MM.1S (cell line): ENCODE results near the gene KANK4.

Source experiments
- DNase-seq: peaks from one replicate; pipeline ENCODE4 v3.0.0-alpha.2; 2015
- H2AFZ ChIP-seq: fragments of 300-600 bp; sonication (generic); 2 replicates; pipeline ENCODE4 v1.6.0; 2016; ENCODE audit warnings: antibody characterized with exemption, low read length
- H3F3A ChIP-seq: fragments of 300-600 bp; sonication (generic); 2 replicates; pipeline ENCODE4 v1.6.1; 2016; ENCODE audit warnings: mild to moderate bottlenecking, antibody characterized with exemption, low read length, moderate library complexity, mixed read lengths; ENCODE audit not compliant: insufficient read depth
- H3K27ac ChIP-seq: fragments of 300-600 bp; sonication (generic); 2 replicates; pipeline ENCODE4 v1.5.1; 2016; ENCODE audit warnings: mild to moderate bottlenecking, low read length
- H3K27me3 ChIP-seq: fragments of 300-600 bp; sonication (generic); replicated peaks from 2 replicates; pipeline ENCODE4 v1.6.0; 2016; ENCODE audit warnings: low read length; ENCODE audit not compliant: insufficient read depth
- H3K36me3 ChIP-seq: fragments of 300-600 bp; sonication (generic); replicated peaks from 2 replicates; pipeline ENCODE4 v1.6.1; 2016; ENCODE audit warnings: mild to moderate bottlenecking, low read length, mixed read lengths; ENCODE audit not compliant: insufficient read depth
- H3K4me1 ChIP-seq: fragments of 300-600 bp; sonication (generic); 2 replicates; pipeline ENCODE4 v1.6.1; 2016; ENCODE audit warnings: low read length, mixed read lengths
- H3K4me2 ChIP-seq: fragments of 300-600 bp; sonication (generic); 2 replicates; pipeline ENCODE4 v1.6.0; 2016; ENCODE audit warnings: low read depth, low read length
- H3K4me3 ChIP-seq: fragments of 300-600 bp; sonication (generic); 2 replicates; pipeline ENCODE4 v1.5.1; 2016; ENCODE audit warnings: low read length, mixed read lengths
- H3K79me2 ChIP-seq: fragments of 300-600 bp; sonication (generic); 2 replicates; pipeline ENCODE4 v1.6.1; 2016; ENCODE audit warnings: mixed run types, low read length, mixed read lengths
- H3K9ac ChIP-seq: fragments of 300-600 bp; sonication (generic); 2 replicates; pipeline ENCODE4 v1.6.1; 2016; ENCODE audit warnings: low read length, mixed read lengths
- H3K9me2 ChIP-seq: fragments of 300-600 bp; sonication (generic); replicated peaks from 2 replicates; pipeline ENCODE4 v1.6.1; 2016; ENCODE audit warnings: mild to moderate bottlenecking, low read length, mixed read lengths; ENCODE audit not compliant: insufficient read depth
- H3K9me3 ChIP-seq: fragments of 300-600 bp; sonication (generic); replicated peaks from 2 replicates; pipeline ENCODE4 v1.6.1; 2016; ENCODE audit warnings: mild to moderate bottlenecking, low read length, mixed read lengths; ENCODE audit not compliant: insufficient read depth
- H4K20me1 ChIP-seq: fragments of 300-600 bp; sonication (generic); 2 replicates; pipeline ENCODE4 v1.6.1; 2016; ENCODE audit warnings: mild to moderate bottlenecking, low read length, moderate library complexity, mixed read lengths; ENCODE audit not compliant: insufficient read depth
- EZH2 ChIP-seq: fragments of 300-600 bp; sonication (generic); optimal IDR thresholded peaks from 2 replicates; pipeline ENCODE3; 2017; ENCODE audit warnings: low read depth, mild to moderate bottlenecking, antibody characterized with exemption, low read length, mixed read lengths
- EZH2phosphoT487 ChIP-seq: fragments of 300-600 bp; sonication (generic); IDR thresholded peaks from 2 replicates; pipeline ENCODE4 v1.6.1; 2018; ENCODE audit warnings: antibody characterized with exemption, low read length
- TF ChIP-seq, protein P1 (sequence below): fragments of 300-600 bp; sonication (generic); IDR thresholded peaks from 2 replicates; pipeline ENCODE4 v1.5.1; 2016; ENCODE audit warnings: antibody characterized with exemption, low read length, mixed read lengths

KANK4 gene

DNA sequence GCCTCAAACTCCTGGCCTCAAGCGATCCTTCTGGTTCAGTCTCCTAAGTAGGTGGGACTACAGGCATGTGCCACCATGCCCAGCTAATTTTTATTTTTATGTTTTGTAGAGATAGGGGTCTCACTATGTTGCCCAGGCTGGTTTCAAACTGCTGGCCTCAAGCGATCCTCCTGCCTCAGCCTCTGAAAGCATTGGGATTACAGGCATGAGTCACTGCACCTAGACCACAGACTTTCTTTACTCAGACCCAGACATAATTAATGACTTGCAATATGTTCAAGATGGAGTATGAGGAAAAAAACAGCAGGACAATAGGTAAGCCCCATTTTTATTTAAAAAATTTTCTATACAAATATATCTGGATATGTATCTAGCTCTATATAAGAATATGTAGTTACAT, 13.2 kb downstream of the KANK4 start:
- H3K4me1 ChIP-seq: no peaks in the 10 kb centered on the region
- no peaks in the 10 kb centered on the region for H3K79me2 ChIP-seq
- no peak for TF ChIP-seq EZH2
- TF ChIP-seq, protein P1, sequence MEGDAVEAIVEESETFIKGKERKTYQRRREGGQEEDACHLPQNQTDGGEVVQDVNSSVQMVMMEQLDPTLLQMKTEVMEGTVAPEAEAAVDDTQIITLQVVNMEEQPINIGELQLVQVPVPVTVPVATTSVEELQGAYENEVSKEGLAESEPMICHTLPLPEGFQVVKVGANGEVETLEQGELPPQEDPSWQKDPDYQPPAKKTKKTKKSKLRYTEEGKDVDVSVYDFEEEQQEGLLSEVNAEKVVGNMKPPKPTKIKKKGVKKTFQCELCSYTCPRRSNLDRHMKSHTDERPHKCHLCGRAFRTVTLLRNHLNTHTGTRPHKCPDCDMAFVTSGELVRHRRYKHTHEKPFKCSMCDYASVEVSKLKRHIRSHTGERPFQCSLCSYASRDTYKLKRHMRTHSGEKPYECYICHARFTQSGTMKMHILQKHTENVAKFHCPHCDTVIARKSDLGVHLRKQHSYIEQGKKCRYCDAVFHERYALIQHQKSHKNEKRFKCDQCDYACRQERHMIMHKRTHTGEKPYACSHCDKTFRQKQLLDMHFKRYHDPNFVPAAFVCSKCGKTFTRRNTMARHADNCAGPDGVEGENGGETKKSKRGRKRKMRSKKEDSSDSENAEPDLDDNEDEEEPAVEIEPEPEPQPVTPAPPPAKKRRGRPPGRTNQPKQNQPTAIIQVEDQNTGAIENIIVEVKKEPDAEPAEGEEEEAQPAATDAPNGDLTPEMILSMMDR: no peak
- TF ChIP-seq EZH2phosphoT487: no peak
- no peak overlapping the region for H3K4me2 ChIP-seq
- no peaks in the 10 kb centered on the region for H4K20me1 ChIP-seq
- H3K9ac ChIP-seq: no peak overlapping the region
- no peak for DNase-seq
- no peaks in the 10 kb centered on the region for H3K27me3 ChIP-seq
- H2AFZ ChIP-seq: no peak overlapping the region
- no peaks in the 10 kb centered on the region for H3K36me3 ChIP-seq
- H3K9me3 ChIP-seq: no peaks in the 10 kb centered on the region
- H3K4me3 ChIP-seq: no peak overlapping the region
- no peaks in the 10 kb centered on the region for H3K9me2 ChIP-seq
- no peak overlapping the region for H3K27ac ChIP-seq
- H3F3A ChIP-seq: no peaks in the 10 kb centered on the region

DNA sequence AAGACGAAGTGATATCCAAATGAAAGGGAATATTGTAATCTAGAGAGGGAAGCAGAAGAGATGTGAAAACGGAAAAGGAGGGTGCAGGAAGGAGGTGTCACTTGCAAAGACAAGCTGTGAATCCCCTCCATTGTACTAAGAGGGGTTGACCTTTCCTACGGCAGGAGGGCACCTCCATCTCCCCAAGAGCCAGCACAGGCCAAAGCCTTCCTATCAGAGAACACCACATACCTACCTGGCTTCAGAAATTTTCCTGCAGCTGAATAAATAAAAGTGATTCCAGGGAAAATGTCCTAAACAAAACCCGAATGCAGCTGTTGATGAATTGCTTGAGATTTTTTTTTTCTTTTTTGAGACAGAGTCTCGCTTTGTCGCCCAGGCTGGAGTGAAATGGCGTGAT, 14.3 kb downstream of the KANK4 start:
- no peak overlapping the region for H2AFZ ChIP-seq

DNA sequence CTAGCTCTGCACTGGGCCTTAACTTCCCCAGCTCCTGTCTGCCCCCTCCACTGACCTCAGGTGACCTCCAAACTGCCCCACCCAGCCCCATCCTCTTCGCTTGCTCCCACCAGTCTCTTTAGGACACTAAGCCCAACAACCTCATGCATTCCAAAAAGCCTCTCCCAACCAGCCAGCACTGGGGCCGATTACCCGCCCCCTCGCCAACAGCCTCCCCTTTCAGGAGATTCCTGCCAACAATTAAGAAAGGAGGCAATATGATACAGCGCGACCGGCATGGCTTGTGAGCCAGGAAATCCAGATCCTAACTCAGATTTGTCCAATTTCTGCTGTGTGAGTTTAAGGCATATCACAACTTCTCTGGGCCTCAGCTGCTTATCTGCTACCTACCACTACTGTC, 14.7 kb downstream of the KANK4 start:
- no peak for DNase-seq
- no peak for TF ChIP-seq EZH2
- no peak for TF ChIP-seq EZH2phosphoT487
- TF ChIP-seq, protein P1: no peak

More for the DNA sequence above, 14.3 kb downstream of the KANK4 start:
- Histone ChIP-seq H3K79me2 (no peaks in the 10 kb centered on the region), H3K4me2 (no peak overlapping the region), H3K4me1 (no peaks in the 10 kb centered on the region), H3K9me2 (no peaks in the 10 kb centered on the region), H3K9ac (no peak overlapping the region), H3F3A (no peaks in the 10 kb centered on the region), H4K20me1 (no peaks in the 10 kb centered on the region), H3K27ac (no peak overlapping the region), H3K36me3 (no peaks in the 10 kb centered on the region), H3K9me3 (no peaks in the 10 kb centered on the region), H3K27me3 (no peaks in the 10 kb centered on the region), H3K4me3 (no peak overlapping the region)
- TF ChIP-seq, protein P1: no peak
- no peak for TF ChIP-seq EZH2
- no peak for TF ChIP-seq EZH2phosphoT487
- DNase-seq: no peak

More for the DNA sequence above, 14.7 kb downstream of the KANK4 start:
- H3K4me3 ChIP-seq: no peak overlapping the region
- no peaks in the 10 kb centered on the region for H3K9me2 ChIP-seq
- H2AFZ ChIP-seq: no peak overlapping the region
- no peak overlapping the region for H3K4me2 ChIP-seq
- no peaks in the 10 kb centered on the region for H4K20me1 ChIP-seq
- no peak overlapping the region for H3K27ac ChIP-seq
- H3K36me3 ChIP-seq: no peaks in the 10 kb centered on the region
- no peaks in the 10 kb centered on the region for H3K27me3 ChIP-seq
- H3K9ac ChIP-seq: no peak overlapping the region
- H3K4me1 ChIP-seq: no peaks in the 10 kb centered on the region
- no peaks in the 10 kb centered on the region for H3K9me3 ChIP-seq
- no peaks in the 10 kb centered on the region for H3F3A ChIP-seq
- H3K79me2 ChIP-seq: no peaks in the 10 kb centered on the region
